Gastrocnemius medialis (tissue), 4 donors: ENCODE results near the gene ZBTB46. TPM values are rescaled to one million over a fixed set of nuclear protein-coding genes. Genes with fewer than 3 reads are reported as not detected.

Source experiments
- ATAC-seq, 2 donors: fragments of 150-250 bp; one replicate each; pipeline ENCODE4 v1.9.1; 2016
- DNase-seq, 2 donors: peaks; one replicate each; pipeline ENCODE4 v3.0.0-alpha.2; 2019
- H3K27ac ChIP-seq, 4 donors: fragments of 200-600 bp; sonication (generic); 1 replicate in 1 of 4; 2 replicates in 3 of 4; pipeline ENCODE4 v1.5.1; 2016 to 2018; ENCODE audit warnings: mild to moderate bottlenecking in 2 of 4, moderate library complexity in 1 of 4
- H3K27me3 ChIP-seq, 3 donors: fragments of 200-600 bp; sonication (generic) in 2 of 3; 1 replicate in 1 of 3; 2 replicates in 2 of 3; pipeline versions ENCODE4 v1.5.1 to v1.6.0; 2016 to 2019; ENCODE audit warnings: mild to moderate bottlenecking in 1 of 3, moderate library complexity in 1 of 3
- H3K36me3 ChIP-seq, 2 donors: fragments of 200-600 bp; sonication (generic) in 1 of 2; one replicate each; pipeline ENCODE4 v1.5.1; 2017 to 2018
- H3K4me1 ChIP-seq, 2 donors: fragments of 200-600 bp; sonication (generic) in 1 of 2; one replicate each; pipeline ENCODE4 v1.5.1; 2016 to 2017; ENCODE audit warnings: mild to moderate bottlenecking in 2 of 2
- H3K4me3 ChIP-seq, 4 donors: fragments of 200-600 bp; sonication (generic) in 3 of 4; 1 replicate in 1 of 4; 2 replicates in 3 of 4; pipeline ENCODE4 v1.5.1; 2016 to 2019; ENCODE audit warnings: mild to moderate bottlenecking in 2 of 4
- H3K9me3 ChIP-seq, 3 donors: fragments of 200-600 bp; sonication (generic) in 2 of 3; 1 replicate in 1 of 3; 2 replicates in 2 of 3; pipeline ENCODE4 v1.5.1; 2016 to 2019
- CTCF ChIP-seq, 5 experiments: fragments of 450-650 bp in 3 of 5; fragments of 200-600 bp in 2 of 5; sonication (generic) in 2 of 5; IDR thresholded peaks in 4 of 5; conservative IDR thresholded peaks in 1 of 5; 1 replicate in 4 of 5; 2 replicates in 1 of 5; pipeline ENCODE4 v1.5.1; 2016 to 2019; ENCODE audit warnings: antibody characterized with exemption in 5 of 5, mild to moderate bottlenecking in 3 of 5, moderate library complexity in 3 of 5
- POLR2A ChIP-seq, 2 donors: fragments of 450-650 bp; IDR thresholded peaks; one replicate each; pipeline ENCODE4 v1.6.1; 2017; ENCODE audit warnings: antibody characterized with exemption in 2 of 2, mild to moderate bottlenecking in 2 of 2, moderate library complexity in 2 of 2
- in situ Hi-C, 4 donors: fragments of 200-750 bp; cut with MboI; loops; one replicate each; pipeline versions ENCODE4 v1.15.0 to v1.8.0; 2017; ENCODE audit warnings: low sequenced_read_pairs in 4 of 4
- intact Hi-C: fragments of 100-400 bp; cut with DNase I; formaldehyde crosslinking; loops from one replicate; pipeline ENCODE4 v1.15.1; 2023; ENCODE audit warnings: low total_unique reads
- total RNA-seq, 4 donors: library from RNA; depleted of rRNA; stranded (reverse); fragments of >200 nt; gene quantifications; one replicate each; pipeline versions ENCODE4 v1.1.0 to v1.2.3, GENCODE V29; 2016

Gene ZBTB46
- total RNA-seq, 4 donors from 2014 or later: 4.3 to 7.1 (median 5.6) TPM

GRCh38 chr20:63795178-63795830, 35.8 kb downstream of the ZBTB46 start:
- Histone ChIP-seq H3K36me3 (peaks cover 0 to 3% of the 10 kb centered on the region in 2 donors), H3K9me3 (no peaks in the 10 kb centered on the region), H3K4me1 (no peaks in the 10 kb centered on the region), H3K4me3 (no peak overlapping the region), H3K27ac (no peak overlapping the region), H3K27me3 (no peaks in the 10 kb centered on the region)
- intact Hi-C loops: no loop called here
- ATAC-seq (no peak), DNase-seq (no peak)
- in situ Hi-C loops: no loop called here
- TF ChIP-seq POLR2A (IDR thresholded peaks at IDR 0.05) (no peak), CTCF (IDR thresholded peaks at IDR 0.05 in 4 of 5, conservative IDR thresholded peaks at IDR 0.05 in 1 of 5) (no peak)

GRCh38 chr20:63794614-63795013, 36.5 kb downstream of the ZBTB46 start:
- in situ Hi-C loops (no loop called here), intact Hi-C loops (no loop called here)
- H3K4me3 ChIP-seq: no peak overlapping the region
- no peaks in the 10 kb centered on the region for H3K9me3 ChIP-seq
- H3K36me3 ChIP-seq: peaks cover 0 to 9% of the 10 kb centered on the region in 2 donors
- DNase-seq (no peak), ATAC-seq (no peak)
- H3K4me1 ChIP-seq: no peaks in the 10 kb centered on the region
- TF ChIP-seq POLR2A (IDR thresholded peaks at IDR 0.05): no peak
- H3K27me3 ChIP-seq: no peaks in the 10 kb centered on the region
- no peak overlapping the region for H3K27ac ChIP-seq

GRCh38 chr20:63792866-63793265, 38.2 kb downstream of the ZBTB46 start:
- Histone ChIP-seq H3K9me3 (no peaks in the 10 kb centered on the region), H3K27me3 (no peaks in the 10 kb centered on the region), H3K4me3 (no peak overlapping the region), H3K27ac (peak overlapping the region; percentile 13 to 61 (median 38)), H3K4me1 (no peaks in the 10 kb centered on the region), H3K36me3 (peaks cover 0 to 13% of the 10 kb centered on the region in 2 donors)
- TF ChIP-seq CTCF (IDR thresholded peaks at IDR 0.05 in 4 of 5, conservative IDR thresholded peaks at IDR 0.05 in 1 of 5) (no peak), POLR2A (IDR thresholded peaks at IDR 0.05) (no peak)
- intact Hi-C loops (no loop called here), in situ Hi-C loops (no loop called here)
- ATAC-seq (no peak), DNase-seq (no peak)

- no peak for DNase-seq
- ATAC-seq: peak in 1 of 2 donors; percentile 9
- TF ChIP-seq POLR2A (IDR thresholded peaks at IDR 0.05): no peak
- no peak for TF ChIP-seq CTCF (IDR thresholded peaks at IDR 0.05 in 4 of 5, conservative IDR thresholded peaks at IDR 0.05 in 1 of 5)
- H3K36me3 ChIP-seq: peaks cover 0 to 13% of the 10 kb centered on the region in 2 donors
- in situ Hi-C loops (no loop called here), intact Hi-C loops (no loop called here)
- H3K27me3 ChIP-seq: no peaks in the 10 kb centered on the region
- peak overlapping the region in 3 of 4 donors; percentile 45 to 61 (median 45) for H3K27ac ChIP-seq
- H3K4me1 ChIP-seq: peaks cover 0 to 7% of the 10 kb centered on the region in 2 donors
- H3K9me3 ChIP-seq: no peaks in the 10 kb centered on the region
- no peak overlapping the region for H3K4me3 ChIP-seq
Observed at GRCh38 chr20:63791497-63792156, 39.4 kb downstream of the ZBTB46 start.

GRCh38 chr20:63790572-63791168, 40.4 kb downstream of the ZBTB46 start:
- Histone ChIP-seq H3K27me3 (no peaks in the 10 kb centered on the region), H3K4me3 (no peak overlapping the region), H3K4me1 (peaks cover 0 to 7% of the 10 kb centered on the region in 2 donors), H3K9me3 (no peaks in the 10 kb centered on the region), H3K36me3 (peaks cover 0 to 13% of the 10 kb centered on the region in 2 donors), H3K27ac (peak overlapping the region in 1 of 4 donors; percentile 33)
- TF ChIP-seq CTCF (IDR thresholded peaks at IDR 0.05 in 4 of 5, conservative IDR thresholded peaks at IDR 0.05 in 1 of 5) (no peak), POLR2A (IDR thresholded peaks at IDR 0.05) (no peak)
- in situ Hi-C loops: no loop called here
- intact Hi-C loops: no loop called here
- ATAC-seq (no peak), DNase-seq (no peak)
